ENCODE data around the gene RFPL3.

GRCh38 chr22:32327596-32328171, 30.0 kb upstream of the RFPL3 start:
- TF ChIP-seq CTCF (IDR thresholded peaks at IDR 0.05; ENCODE audit: poor library complexity, severe bottlenecking): no peak
- no peak for TF ChIP-seq POLR2AphosphoS5 (IDR thresholded peaks at IDR 0.05)
- TF ChIP-seq TAF1 (IDR thresholded peaks at IDR 0.05; ENCODE audit: low read depth): no peak
- TF ChIP-seq SMC3 (conservative IDR thresholded peaks at IDR 0.05; ENCODE audit: poor library complexity): no peak
- TF ChIP-seq RAD21 (conservative IDR thresholded peaks at IDR 0.05): no peak
- TF ChIP-seq REST (IDR thresholded peaks at IDR 0.05; ENCODE audit: borderline replicate concordance): no peak
